ENCODE data around the gene RELL1.

Gene RELL1

GRCh38 chr4:37686373-37687193 lies at the start of gene RELL1:
Gene RELL1 (minus strand): TSS chr4:37686376. CDS start chr4:37686287, 89 bp downstream.
- DNase-seq, result peak; percentile 98

- no peak for DNase-seq
These were observed 49.4 kb upstream of the RELL1 start for GRCh38 chr4:37735578-37735977.

- DNase-seq, result no peak
These were observed 48.8 kb upstream of the RELL1 start for GRCh38 chr4:37734989-37735388.

- no peak for DNase-seq
These were observed 47.2 kb upstream of the RELL1 start for GRCh38 chr4:37733240-37733867.

- DNase-seq, result no peak
These were observed 46.5 kb upstream of the RELL1 start for GRCh38 chr4:37732526-37733186.

- DNase-seq, result no peak
These were observed 43.5 kb upstream of the RELL1 start for GRCh38 chr4:37729649-37730004.

GRCh38 chr4:37728064-37728463 lies 41.9 kb upstream of the RELL1 start:
- DNase-seq, result no peak

GRCh38 chr4:37727635-37728034 lies 41.5 kb upstream of the RELL1 start:
- no peak for DNase-seq

- DNase-seq, result no peak
These were observed 40.5 kb upstream of the RELL1 start for GRCh38 chr4:37726666-37727065.

- no peak for DNase-seq
These were observed 39.5 kb upstream of the RELL1 start for GRCh38 chr4:37725718-37726117.

GRCh38 chr4:37723067-37723466 lies 36.9 kb upstream of the RELL1 start:
- no peak for DNase-seq

GRCh38 chr4:37721995-37722638 lies 35.9 kb upstream of the RELL1 start:
- no peak for DNase-seq

GRCh38 chr4:37719021-37719420 lies 32.8 kb upstream of the RELL1 start:
- no peak for DNase-seq

- no peak for DNase-seq
These were observed 31.4 kb upstream of the RELL1 start for GRCh38 chr4:37717576-37717975.

GRCh38 chr4:37715889-37716402 lies 29.8 kb upstream of the RELL1 start:
- DNase-seq, result no peak

- no peak for DNase-seq
These were observed 24.3 kb upstream of the RELL1 start for GRCh38 chr4:37710491-37710890.

- DNase-seq, result no peak
These were observed 19.9 kb upstream of the RELL1 start for GRCh38 chr4:37706032-37706431.

GRCh38 chr4:37705571-37705970 lies 19.4 kb upstream of the RELL1 start:
- no peak for DNase-seq

- DNase-seq, result no peak
These were observed 13.8 kb upstream of the RELL1 start for GRCh38 chr4:37699868-37700481.

- DNase-seq, result no peak
These were observed 11.4 kb upstream of the RELL1 start for GRCh38 chr4:37697566-37697965.

GRCh38 chr4:37693450-37694190 lies 7.4 kb upstream of the RELL1 start:
- DNase-seq, result no peak

- DNase-seq, result no peak
These were observed 6.9 kb upstream of the RELL1 start for GRCh38 chr4:37693030-37693429.
